DMS79 treated with DMSO at 0.1 percent for 48 hours (cell line): ENCODE measurements around the gene ORAI2.
"Not testable (repeated sequence)": the region's sequence is repeated elsewhere in the genome, so short reads cannot be mapped to it uniquely, and the experiment has no call there.

Experiments used
- DNase-seq: peaks from one replicate; lab custom pipeline; 2025; lab: John Stamatoyannopoulos, UW

ORAI2 gene

DNA sequence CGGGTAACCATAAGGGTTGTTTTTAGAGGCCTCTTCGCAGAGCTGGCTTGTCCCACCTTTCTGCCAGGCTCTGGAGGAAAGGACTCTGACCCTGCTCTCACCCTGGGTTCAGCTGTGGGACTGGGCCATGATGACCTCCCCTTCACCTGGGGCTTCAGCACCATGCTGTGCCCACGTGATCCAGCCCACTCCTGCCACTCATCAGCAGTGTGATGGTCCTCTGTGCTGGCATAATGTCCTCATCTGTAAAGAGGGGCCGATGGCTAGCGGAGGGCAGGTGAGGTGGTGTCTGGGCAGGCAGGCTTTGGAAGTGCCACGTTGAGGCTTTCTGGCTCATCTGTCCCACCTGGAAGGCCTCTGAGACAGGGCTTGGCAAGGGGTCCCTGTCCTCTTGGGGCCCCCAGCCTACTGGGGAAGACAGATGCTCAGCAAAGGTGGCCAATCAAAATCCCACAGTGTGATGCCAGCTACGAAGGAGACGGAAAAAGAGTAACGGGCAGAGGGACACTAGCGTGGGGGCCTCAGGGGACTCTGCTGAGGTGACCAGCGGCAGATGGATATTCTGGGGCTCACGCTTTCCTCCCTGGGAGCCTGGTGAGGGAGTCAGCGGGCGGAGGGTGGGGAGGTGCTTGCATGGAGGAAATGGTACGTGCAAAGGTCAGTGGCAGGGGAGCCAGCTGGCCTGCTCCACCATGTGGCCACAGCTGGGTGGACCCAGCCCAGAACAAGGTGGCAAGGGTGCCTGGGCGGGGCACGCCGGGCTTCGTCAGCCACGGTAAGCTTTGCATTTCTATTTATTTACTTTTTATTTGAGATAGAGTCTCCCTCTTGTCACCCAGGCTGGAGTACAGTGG lies 36.8 kb downstream of the ORAI2 start:
- no peak for DNase-seq

DNA sequence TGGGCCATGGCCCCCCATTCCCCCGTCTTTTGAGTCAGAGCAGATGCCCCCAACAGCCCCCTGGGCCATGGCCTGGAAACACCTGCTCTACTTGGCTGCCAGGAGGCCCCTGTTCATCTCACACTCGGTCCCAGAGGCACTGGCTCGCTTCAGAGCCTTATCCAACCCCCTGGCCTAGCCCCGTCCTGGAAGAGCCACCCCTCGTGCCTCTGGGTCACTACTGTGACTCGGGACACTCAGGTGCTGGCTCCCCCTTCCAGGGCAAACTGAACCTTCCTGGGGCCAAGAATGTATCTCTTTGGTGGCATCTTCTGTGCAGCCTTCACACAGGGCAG lies 38.4 kb downstream of the ORAI2 start:
- no peak for DNase-seq

GRCh38 chr7:102472126-102473041 lies 39.0 kb downstream of the ORAI2 start:
- no peak for DNase-seq

GRCh38 chr7:102473271-102473991 lies 40.1 kb downstream of the ORAI2 start:
- DNase-seq, result no peak

- not testable (repeated sequence) for DNase-seq
Measured at GRCh38 chr7:102474116-102474515, 40.7 kb downstream of the ORAI2 start.

DNA sequence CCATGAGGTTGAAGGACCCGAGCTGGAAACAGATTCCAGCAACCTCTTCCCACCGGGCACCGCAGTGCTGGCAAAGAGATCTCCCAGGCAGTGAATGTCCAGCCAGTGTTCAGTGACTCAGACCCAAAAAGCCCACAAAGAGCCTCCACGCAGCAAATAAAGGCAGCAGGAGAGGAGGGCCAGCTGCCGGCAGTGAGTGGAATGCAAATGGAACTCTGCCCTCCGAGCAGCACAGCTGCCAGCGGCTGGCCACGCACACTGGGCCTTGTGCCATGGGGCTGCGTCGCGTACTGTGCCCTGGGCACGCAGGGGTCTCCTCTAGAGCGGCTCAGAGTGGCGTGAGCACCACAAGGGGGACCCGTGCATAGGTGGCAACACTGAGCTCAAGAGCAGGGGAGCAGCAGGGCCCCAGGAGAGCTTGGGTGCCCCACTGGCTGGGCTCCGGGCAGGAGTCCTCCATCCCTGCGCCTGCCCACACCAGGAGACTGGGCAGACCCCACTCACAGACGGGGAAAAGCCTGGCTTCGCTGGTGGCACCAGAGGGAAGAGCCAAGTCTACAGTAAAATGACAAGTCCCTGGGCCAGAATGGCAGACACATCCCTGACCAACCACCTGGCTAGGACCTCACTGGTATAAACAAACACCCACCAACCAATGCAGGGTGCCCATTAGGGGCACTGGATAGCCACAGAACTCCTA lies 41.5 kb downstream of the ORAI2 start:
- not testable (repeated sequence) for DNase-seq

GRCh38 chr7:102478314-102479208 lies 45.2 kb downstream of the ORAI2 start, which contains the start of gene POLR2J:
TSS of gene POLR2J (minus strand) at chr7:102478922. CDS start at chr7:102478860, 62 bp downstream.
- not testable (repeated sequence) for DNase-seq

DNA sequence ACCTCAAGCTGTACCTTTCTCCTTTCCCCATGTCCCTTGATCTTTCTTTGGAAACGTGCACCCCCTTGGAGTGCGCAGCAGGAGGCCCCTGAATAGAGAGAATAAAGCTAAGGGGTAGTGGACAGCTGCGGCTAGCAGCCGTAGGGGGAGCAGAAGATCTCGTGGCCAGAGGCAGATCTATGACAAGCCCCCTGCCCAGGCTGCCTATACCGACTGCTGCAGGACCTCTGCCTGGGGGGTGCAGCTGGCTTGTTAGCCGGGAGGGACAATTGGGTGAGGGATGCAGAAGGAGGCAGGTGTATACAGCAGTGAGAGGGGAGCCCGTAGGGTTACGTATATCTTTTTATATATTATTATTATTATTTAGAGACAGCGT lies 45.8 kb downstream of the ORAI2 start:
- DNase-seq, result not testable (repeated sequence)

DNA sequence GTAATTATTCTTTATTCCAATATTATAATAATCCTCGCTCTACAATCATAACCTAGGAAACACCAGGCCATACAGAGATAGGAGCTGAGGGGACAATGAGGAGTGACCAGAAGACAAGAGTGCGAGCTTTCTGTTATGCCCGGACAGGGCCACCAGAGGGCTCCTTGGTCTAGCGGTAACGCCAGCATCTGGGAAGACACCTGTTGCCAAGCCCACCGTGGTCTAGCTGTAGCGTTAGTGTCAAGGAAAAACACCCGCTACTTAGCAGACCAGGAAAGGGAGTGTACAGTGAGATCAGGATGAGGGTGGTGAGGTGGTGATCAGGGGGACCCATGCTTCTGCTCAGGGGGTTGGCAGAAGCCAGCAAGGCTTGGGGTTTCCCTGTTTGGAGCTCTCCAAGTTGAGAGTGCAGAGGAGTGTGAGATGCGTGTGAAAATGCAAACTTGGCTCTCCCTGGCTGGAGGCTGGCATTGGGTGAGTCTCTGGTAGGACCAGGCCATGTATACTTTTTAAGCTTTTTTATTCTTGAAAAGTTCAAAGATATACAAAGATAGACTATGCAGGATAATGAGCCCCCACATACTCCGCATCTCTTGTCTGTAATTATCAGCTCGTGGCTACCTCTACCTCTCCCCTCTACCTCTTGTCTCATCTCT lies 46.7 kb downstream of the ORAI2 start:
- not testable (repeated sequence) for DNase-seq

- not testable (repeated sequence) for DNase-seq
Measured at GRCh38 chr7:102481962-102482361, 48.6 kb downstream of the ORAI2 start.

- DNase-seq, result not testable (repeated sequence)
Measured at GRCh38 chr7:102484317-102484716, 50.9 kb downstream of the ORAI2 start.

DNA sequence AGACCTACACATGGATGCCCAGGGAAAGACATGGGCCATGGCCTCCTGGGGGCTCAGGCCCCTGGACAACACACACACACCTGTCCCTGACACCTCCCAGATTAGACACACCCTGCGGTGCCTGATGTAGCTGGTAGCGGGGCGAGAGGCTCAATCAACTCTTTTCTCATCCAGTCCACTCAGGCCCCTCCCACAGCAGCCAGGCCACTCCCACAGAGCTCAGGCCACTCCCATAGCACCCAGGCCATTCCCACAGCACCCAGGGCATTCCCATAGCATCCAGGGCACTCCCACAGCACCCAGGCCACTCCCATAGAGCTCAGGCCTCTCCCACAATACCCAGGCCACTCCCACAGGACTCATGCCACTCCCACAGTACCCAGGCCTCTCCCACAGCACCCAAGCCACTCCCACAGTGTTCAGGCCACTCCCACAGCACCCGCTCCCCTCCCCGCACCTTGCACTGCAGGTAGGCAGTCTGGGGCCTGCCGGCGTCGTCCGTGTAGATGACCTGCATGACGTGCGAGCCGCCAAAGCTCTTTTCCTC lies 57.2 kb downstream of the ORAI2 start:
- not testable (repeated sequence) for DNase-seq

GRCh38 chr7:102493220-102493935 lies 60.0 kb downstream of the ORAI2 start:
- not testable (repeated sequence) for DNase-seq

DNA sequence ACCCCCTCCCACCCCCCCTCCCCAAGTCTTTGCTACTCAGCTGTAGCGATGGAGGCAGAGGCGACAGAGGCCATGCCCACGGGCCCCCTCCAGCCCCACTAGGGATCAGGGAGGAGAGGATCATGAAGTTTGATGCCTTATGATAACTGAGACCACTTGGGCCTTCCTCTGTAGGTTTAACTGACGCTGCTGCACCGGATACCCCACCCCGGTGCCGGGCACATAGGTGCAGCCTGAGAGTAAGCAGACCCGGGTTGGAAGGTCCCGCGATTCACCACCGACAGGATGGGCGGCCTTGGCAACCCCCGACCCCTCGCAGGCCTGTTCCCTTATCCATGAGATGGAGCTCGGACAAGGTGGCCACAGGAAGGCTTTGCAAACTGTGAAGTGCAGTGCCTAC lies 60.7 kb downstream of the ORAI2 start:
- not testable (repeated sequence) for DNase-seq

- DNase-seq, result not testable (repeated sequence)
Measured at GRCh38 chr7:102494473-102495149, 61.2 kb downstream of the ORAI2 start.

DNA sequence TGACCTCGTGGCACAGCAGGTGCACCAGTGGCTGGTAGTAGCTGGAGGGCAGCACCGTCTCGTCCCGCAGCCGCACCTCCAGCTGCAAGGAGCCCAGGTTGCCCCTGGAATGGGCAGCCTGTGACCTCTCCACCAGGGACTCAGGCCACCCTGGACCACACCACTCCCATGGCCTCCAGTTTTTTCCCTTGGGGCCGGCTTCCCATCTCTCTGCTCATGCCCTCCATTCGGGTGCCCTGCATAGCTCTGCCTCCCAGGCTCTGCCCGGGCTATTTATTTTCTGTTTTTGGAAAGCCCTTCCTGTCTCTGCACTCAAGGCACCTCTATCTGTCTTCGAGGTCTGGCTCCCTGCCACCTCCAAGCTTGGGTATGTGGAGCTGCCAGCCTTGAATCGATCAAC lies 63.5 kb downstream of the ORAI2 start:
- DNase-seq, result not testable (repeated sequence)

DNA sequence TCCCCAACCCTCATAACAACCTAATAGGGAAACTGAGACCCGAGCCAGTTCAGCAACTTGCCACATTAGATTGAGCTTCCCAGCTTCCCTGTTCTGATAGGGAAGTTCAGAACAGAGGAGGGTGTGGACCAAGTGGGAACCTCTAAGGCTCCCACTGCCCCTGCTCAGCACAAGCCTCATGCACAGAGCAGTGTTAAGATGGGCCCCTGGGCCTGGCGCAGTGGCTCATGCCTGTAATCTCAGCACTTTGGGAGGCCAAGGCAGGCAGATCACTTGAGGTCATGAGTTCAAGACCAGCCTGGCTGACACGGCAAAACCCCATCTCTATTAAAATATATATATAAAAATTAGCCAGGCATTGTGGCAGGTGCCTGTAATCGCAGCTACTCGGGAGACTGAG lies 63.9 kb downstream of the ORAI2 start:
- DNase-seq, result not testable (repeated sequence)

DNA sequence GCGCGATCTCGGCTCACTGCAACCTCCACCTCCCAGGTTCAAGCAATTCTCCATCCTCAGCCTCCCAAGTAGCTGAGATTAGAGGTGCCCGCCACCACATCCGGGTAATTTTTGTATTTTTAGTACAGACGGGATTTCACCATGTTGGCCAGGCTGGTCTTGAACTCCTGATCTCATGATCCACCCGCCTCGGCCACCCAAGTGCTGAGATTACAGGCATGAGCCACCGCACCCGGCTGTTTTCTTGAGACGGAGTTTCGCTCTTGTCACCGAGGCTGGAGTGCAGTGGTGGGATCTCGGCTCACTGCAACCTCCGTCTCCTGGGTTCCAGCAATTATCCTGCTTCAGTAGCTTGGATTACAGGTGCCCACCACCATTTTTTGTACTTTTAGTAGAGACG lies 64.9 kb downstream of the ORAI2 start:
- not testable (repeated sequence) for DNase-seq
